HG03521 (cell line): ENCODE data around the gene TMCO4.
A peak's percentile ranks its signal among the peaks of the same experiment; 100 is the strongest.
"Not testable (repeated sequence)": the region's sequence is repeated elsewhere in the genome, so short reads cannot be mapped to it uniquely, and the experiment has no call there.

Experiments used
- ATAC-seq: cut with Tn5 transposase; IDR thresholded peaks from one replicate; pipeline ENCODE4 v1.9.1; 2021; ENCODE audit warnings: mild to moderate bottlenecking, moderate library complexity; ENCODE audit not compliant: unreplicated experiment

Gene TMCO4

DNA sequence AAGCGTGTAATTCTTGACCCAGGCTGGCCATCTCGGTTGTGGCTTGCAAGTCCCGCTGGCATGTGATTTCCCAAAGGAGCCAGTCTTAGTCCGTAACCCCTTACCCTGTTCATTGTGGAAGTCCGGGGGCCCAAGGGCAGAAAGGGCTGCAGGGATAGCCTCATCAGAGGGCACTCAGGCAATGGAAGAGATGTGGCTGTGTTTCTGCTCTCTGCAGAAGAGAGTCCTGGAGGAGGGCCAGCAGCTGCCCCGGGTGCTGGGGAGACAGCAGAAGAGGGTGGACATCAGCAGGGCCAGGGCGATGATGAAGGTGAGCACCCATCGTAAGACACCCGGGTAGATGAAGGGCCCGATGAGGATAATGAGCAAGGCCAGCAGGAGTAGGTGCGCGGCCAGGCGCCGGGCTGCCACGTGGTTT is 14.5 kb upstream of the TMCO4 start:
- ATAC-seq: no peak

DNA sequence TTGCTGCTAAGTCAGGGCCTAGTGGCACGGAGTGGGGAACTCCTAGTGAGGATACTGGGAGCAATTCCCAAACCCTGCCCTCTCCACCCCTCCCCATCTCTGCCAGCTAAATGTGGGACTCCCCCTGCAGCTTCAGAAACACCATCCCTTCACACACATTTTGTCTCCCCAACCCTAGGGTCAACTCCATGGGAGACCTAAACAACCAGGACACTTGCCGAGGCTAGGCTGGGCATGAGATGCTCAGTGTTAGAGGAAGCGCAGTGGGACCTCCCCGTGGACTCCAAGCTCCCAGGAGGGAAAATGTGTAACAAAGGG is 13.9 kb upstream of the TMCO4 start:
- no peak for ATAC-seq

DNA sequence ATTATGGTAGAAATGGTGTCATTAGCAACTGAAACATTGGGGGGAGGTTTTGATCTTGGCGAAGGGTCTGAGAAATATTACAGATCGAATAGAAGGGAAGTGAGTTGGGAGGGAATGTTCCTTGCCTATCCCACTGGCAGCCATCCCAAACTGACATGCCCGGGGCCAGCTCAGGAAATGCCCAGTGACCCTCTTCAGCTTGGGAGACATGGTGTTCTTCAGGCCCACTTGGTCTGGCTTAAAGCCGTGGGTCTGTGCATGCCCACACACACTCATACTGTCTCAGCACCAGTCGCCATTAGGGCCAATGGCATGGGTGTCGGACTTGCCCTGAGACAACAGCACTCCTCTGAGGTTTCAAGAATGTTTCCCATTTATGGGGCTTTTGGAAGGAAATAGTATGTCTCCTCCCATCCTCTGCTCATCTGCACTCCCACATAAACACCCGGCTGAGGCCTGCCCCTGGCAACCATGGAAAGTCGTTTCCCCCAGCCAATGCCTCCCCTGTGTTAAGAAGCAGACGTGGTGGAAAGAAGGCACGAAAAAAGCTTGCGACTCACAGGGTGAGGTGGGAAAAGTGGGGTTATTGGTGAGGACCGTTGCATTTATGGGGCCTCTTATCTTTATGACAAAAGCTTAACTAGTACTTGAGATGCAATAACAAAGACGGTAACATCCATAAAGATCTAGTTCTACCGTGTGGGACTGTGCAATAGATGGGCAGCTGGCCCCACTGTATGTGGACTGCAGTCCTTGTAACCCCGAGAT is 13.3 kb upstream of the TMCO4 start:
- no peak for ATAC-seq

DNA sequence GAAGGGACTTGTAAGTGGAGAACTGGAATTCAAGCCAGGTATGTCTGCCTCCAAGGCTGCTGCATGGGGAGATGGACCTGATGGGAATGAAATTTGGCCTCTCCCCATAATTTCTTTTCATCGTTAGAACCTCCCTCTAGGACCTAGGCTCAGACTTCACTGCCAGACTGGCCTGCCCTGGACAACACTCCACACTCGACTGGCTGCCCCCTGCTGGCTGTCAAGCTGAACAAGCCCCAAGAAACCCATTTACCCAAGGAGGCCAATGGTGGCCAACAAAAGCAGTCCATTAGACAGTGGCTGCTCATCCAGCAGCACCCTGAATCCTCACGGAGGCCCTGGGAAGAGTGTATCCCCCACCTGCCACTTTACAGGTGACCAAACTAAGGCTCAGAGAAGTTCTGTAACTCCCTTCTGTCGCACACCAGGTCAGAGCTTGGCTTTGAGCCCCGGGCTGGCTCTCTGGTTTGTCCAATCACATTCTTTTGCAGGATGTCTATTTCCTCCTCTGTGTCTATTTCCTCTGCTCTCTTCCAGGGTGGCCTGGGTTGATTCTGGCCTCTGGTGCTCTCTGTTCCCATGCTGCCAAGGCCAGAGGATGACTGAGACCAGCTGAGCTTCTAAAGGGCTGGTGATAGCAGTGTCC is 11.6 kb upstream of the TMCO4 start:
- no peak for ATAC-seq

DNA sequence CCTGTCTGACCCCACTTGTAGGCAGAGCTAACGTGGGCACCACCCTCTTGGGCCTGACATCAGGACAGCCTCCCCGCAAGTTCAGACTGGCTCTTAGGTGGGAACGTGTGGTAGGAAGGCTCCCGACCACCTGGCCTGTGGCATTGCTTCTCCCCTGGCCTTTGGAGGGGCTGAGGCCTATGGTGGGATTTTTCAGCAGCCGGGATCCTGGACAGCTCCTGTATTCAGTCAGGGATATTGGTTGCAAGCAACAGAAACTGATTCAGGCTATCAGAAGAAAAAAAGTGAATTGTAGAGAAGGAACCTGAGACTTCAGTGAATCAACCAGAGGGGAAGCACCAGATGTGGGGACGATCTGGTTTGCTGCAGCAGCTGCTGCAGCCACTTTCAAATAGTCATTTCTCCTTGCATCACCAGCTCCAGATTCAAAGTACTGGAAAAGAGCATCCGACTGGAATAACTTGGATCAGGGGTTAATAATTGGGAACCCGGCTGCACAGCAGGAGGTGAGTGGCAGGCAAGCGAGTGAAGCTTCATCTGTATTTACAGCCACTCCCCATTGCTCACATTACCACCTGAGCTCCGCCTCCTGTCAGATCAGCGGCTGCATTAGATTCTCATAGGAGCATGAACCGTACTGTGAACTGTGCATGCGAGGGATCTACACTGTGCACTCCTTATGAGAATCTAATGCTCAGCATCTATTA is 9.5 kb upstream of the TMCO4 start:
- no peak for ATAC-seq

DNA sequence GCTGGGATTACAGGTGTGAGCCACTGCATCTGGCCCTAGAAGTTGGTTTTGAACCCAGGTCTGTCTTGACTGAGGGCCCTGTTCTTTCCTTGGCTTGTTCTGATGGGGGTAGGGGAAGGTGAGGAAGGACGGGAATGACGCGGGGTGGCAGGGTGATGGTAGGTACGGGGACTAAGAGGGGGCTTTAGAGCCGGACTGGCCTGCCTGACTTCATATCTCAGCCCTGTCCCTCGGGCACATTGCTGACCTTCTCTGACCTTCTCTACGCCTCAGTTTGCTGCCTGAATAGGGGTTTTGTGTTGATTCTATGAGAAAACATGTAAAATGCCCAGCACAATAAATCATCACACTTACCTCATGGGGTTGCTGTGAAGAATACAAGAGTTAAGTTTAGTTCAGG is 8.6 kb upstream of the TMCO4 start:
- no peak for ATAC-seq

DNA sequence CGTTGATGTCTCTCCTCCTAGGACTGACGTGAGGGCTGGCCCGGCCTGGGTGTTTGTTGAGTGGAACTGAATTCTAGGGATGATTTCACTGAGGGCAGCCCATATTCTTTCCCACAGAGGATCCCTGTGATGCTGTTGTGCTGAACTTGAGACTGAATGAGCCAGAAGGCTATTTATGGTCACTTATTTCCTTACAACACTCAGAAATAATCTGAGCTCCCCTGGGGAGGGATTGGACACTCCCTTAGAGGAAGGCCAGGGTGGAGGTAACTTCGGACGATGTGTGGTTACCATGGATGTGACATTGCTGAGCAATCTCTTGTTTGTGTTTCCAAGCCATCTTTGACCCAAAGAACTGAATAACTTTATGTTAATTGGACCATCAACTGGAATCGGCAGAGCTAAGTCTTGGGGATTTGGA is 5.1 kb upstream of the TMCO4 start:
- no peak for ATAC-seq

DNA sequence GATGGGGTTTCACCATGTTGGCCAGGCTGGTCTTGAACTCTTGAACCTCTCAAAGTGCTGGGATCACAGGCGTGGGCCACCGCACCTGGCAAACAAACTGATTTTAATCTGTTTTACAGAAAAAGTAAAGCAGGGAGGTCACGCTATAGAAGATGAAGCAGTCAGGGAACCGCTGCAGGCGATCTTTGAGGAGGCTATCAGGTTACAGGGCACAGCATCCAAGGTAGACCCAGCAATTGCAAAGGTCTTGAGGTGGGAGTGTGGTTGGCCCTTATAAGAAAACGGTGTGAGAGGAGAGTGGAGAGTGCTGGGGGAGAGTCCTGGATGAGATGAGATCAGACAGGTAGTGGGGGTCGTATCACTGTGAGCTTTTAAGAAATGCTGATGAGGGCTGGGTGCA is 2.6 kb upstream of the TMCO4 start:
- ATAC-seq: no peak

DNA sequence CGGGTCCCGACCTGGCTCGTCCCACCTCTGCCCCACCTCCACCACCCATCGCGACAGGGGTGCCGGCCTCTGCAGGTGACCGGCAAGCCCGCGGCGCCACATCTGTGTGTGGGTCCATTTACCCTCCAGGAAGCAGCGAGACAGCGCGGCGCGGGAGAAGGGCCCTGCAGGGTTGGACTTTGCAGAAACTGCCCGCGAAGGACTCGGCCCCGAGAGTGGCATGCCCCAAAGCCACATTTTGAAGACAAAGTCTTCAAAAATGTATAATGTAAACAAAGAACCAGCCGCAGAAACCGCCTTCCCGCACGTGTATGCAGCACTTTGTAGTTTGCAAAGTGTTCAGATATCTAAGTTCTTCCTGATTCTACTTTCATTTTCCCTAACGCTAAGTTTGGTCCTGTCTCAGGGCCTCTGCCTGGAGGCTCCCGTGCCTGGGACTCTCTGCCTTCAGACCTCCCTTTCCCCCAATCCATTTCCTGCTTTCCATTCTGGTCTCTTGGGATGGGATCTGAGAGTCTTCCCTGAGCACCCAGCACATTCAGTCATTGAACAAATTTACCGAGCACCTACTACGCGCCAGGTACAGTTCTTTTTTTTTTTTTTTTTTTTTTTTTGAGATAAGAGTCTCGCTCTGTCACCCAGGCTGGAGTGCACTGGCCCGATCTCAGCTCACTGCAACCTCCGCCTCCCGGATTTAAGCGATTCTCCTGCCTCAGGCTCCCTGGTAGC is 524 bp upstream of the TMCO4 start:
- ATAC-seq: peak; percentile 10

DNA sequence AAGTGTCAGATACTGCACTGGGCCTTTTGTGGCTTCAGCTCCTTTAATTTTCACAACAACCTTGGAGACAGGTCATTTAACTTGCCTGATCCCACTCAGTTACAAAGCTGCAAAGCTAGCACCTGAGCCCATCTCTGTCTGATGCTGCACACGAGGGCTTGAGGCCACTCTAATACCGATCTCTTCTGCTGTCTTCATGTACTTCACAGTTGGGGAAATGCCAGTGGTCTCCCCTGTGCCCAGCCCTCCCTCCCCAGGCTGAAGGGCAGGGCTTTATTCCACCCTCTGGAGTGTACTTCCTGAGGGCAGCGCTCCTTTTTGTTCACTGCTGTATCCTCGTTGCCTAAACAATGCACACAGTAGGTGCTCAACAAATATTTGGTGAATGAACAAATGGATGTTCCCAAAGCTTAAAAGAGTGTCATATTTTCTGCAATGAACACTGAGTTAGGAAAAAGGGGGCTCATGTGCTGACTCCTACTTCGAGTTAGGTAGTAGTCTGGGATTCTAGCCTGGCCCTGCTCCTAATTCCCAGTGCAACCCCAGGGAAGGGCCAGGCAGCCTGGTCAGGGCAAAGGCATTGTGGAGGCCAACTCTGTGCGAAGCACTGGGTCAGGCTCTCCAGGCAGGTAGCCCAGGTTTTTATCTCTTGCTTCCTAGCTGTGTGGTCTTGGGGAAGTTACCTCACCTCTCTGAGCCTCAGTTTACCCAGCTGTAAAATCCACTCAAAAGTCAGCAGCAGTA is 1.1 kb downstream of the TMCO4 start:
- no peak for ATAC-seq

DNA sequence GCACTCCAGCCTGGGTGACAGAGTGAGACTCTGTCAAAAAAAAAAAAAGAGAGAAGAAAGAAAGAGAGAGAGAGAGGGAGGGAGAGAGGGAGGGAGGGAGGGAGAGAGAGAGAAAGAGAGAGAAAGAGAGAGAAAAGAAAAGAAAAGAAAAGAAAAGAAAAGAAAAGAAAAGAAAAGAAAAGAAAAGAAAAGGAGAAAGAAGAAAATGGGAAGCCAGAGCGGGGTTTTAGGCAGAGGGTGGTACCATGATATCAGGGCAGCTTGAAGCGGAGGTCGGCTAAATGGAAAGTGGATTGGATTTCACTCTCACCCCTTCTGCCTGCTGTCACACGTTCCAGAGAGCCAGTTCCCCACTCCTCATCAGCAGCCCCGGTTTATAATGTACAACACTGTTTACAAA is 1.9 kb downstream of the TMCO4 start:
- ATAC-seq: no peak

DNA sequence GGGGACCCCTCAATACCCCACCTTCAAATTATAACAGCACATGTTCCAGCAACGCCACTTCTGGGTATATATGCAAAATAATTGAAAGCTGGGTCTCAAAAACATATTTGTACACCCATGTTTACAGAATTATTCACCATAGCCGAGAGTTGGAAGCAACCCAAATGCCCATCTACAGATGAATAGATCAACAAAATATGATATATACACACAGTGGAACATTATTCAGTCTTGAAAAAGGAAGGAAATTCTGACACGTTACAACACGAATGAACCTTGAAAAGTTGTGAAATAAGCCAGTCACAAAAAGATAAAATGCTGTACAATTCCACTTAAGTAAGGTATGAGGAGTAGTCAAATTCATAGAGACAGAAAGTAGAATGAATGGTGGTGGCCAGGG is 5.1 kb downstream of the TMCO4 start:
- no peak for ATAC-seq

DNA sequence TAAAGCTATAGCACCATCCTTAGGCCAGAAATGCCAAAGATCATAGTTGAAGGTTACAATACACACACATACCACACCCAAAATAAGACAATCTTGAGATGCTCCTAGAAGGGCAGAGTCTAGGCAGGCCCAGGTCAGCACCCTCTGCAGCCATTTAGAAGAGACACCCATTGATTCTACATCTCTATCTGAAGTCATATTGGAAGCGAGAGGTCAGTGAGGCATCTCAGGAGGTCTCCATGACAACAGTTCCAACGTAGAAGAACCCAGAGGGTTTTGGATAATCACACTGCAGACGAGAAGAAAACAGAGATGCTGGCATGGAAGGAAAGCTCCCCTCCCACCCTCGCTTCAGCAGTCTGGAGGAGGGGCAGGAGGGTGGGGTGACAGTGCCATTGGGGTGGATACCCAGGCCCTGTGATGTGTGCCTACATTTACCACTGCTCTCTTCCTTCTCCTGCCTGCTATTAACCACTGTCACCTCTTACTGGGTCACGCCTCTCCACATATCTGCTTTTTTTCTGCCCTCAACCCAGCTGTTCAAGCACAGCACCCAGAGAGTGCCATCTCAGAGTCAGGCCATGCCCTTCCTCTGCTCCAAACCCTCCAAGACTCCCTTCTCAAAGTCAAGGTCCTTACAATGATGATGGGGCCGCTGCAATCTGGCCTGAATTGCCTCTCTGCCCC is 6.2 kb downstream of the TMCO4 start:
- ATAC-seq: no peak

DNA sequence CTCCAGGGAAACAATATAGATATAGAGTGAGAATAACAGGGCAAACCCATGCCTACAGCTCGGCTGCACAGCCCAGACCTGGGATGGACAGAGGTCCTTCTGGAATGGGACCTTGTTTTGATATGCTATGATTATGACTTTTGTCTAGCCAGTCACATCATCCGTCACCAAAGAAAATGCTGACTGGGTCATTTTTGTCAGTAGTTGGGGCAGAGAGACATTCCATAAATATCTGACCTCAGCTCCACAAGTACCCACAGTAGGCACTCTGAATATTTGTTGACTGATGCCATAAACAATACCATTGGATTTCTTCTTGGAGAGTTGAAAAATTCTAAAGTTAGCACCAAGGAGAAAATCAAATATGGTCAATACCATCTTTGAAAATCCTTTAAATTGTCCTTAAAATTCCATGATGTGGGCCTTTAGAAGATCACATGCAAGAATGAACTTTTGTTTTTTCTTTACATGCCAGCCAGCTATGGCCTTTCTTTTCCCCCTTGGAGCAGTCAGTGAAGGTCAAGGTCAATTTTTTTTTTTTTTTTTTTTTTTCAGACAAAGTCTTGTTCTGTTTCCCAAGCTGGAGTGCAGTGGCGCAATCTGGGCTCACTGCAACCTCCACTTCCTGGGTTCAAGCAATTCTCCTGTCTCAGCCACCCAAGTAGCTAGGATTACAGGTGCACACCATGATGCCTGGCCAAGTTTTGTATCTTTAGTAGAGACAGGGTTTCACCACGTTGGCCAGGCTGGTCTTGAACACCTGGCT is 7.3 kb downstream of the TMCO4 start:
- no peak for ATAC-seq

DNA sequence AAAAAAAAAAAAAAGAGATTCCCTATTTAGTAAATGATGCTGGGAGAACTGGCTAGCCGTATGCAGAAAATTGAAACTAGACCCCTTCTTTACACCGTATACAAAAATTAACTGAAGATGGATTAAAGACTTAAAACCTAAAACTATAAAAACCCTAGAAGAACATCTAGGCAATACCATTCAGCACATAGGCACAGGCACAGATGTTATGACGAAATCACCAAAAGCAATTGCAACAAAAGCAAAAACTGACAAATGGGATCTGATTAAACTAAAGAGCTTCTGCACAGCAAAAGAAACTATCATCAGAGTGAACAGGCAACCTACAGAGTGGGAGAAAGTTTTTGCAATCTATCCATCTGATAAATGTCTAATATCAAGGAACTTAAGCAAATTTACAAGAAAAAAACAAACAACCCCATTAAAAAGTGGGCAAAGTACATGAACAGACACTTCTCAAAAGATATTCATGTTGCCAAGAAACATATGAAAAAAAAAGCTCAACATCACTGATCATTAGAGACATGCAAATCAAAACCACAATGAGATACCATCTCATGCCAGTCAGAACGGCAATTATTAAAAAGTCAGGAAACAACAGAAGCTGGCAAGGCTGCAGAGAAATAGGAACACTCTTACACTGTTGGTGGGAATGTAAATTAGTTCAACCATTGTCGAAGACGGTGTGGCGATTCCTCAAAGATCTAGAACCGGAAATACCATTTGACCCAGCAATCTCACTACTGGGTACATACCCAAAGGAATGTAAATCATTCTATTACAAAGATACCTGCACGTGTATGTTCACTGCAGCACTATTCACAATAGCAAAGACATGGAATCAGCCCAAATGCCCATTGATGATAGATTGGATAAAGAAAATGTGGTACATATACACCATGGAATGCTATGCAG is 9.4 kb downstream of the TMCO4 start:
- not testable (repeated sequence) for ATAC-seq

DNA sequence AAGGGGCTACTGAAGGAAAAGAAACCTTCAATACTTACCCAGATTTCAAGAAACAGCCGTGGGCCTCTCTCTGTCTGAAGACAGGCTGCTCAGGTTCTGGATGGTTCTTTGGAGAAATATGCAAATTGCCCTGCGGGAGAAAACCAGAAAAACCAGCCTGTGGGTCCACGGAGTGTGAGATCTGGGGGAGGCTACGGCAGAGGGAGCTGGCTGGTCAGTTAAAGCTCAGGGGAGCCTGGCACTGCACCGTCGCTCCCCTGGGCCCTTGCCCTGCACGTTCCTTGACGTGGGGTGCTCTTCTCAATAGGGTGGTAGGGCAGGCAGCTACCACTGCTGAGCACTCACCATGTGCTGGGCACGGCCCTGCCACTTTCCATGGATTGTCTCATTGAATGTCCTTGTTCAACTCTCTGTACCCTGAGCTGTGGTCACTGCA is 12.7 kb downstream of the TMCO4 start:
- no peak for ATAC-seq

DNA sequence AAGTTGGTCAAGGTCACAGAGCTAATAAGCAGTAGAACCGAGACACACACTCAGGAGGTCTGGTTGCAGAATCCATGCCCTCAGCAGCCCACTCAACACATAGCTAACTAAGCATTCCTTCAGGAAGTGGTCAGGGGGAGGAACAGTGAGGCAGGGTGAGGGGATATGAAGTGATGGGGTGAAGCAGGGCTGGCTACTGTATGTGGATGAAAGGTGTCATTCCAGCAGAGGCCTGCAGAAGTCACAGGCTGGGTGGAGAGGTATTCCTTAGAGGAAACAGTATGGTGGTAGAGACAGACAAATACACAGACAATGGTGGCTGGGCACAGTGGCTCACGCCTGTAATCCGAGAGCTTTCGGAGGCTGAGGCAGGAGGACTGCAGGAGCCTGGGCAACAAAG is 14.1 kb downstream of the TMCO4 start:
- ATAC-seq: no peak

DNA sequence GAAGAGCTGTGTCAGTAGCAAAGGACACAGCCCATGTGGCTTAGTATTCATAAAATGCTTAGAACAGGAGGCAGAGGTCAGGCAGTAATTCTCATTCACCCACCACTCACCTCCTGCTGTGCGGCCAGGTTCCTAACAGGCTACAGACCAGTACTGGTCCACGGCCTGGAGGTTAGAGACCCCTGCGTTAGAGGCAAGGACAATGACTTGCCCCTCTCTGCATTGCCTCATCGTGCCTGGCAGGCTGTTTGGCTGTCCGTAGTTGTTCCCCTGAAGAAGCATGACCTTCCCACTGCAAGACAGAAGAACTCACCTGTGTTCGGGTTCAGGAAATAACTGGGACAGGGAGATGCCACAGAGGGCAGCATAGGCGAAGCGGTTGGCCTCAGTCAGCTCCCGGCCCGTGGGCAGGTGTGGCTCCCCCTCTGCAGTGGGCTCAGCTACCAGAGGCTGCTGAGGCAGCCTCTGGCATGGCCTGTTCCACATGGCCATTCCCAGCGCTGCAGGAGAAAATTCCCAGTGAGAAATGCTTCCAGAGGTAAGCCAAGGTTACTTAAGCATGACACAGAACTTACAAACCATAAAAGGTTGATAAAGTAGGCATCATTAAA is 19.3 kb downstream of the TMCO4 start:
- no peak for ATAC-seq
